OCI-LY7 (cell line): Measurements from ENCODE around the gene YOD1. TPM values are rescaled to one million over a fixed set of nuclear protein-coding genes. Genes with fewer than 3 reads are reported as not detected.

Experiments used
- BruUV-seq: library from RNA; stranded (reverse); fragments of 400-500 nt; replicated peaks from 2 replicates; lab custom pipeline; 2021; lab: Mats Ljungman, UMichigan
- CTCF ChIA-PET: fragments of 300-600 bp; sonication (Branson Sonifier 250); formaldehyde crosslinking; loops from one replicate; lab custom pipeline; 2022; ENCODE audit warnings: antibody characterized with exemption; ENCODE audit not compliant: unreplicated experiment; lab: Charles Lee
- POLR2A ChIA-PET: fragments of 300-600 bp; sonication (Branson Sonifier 250); formaldehyde crosslinking; loops from one replicate; lab custom pipeline; 2022; ENCODE audit warnings: antibody characterized with exemption; lab: Charles Lee
- DNase-seq: peaks from one replicate; pipeline ENCODE4 v3.0.0-alpha.2; 2015; ENCODE audit warnings: low spot score
- H2AFZ ChIP-seq: fragments of 200-600 bp; sonication (generic), shearing (Covaris generic); 2 replicates; pipeline ENCODE4 v1.6.1; 2014; ENCODE audit warnings: mild to moderate bottlenecking, antibody characterized with exemption, low read length, moderate library complexity
- H3K27ac ChIP-seq: fragments of 200-600 bp; sonication (generic); 2 replicates; pipeline ENCODE4 v1.5.1; 2014; ENCODE audit warnings: mixed run types, low read depth, mild to moderate bottlenecking, moderate library complexity, low read length, inconsistent platforms; ENCODE audit not compliant: poor library complexity, severe bottlenecking
- H3K36me3 ChIP-seq: fragments of 200-600 bp; sonication (generic); 2 replicates; pipeline ENCODE4 v1.6.1; 2014; ENCODE audit warnings: mild to moderate bottlenecking, antibody characterized with exemption, low read length, moderate library complexity, mixed read lengths; ENCODE audit not compliant: insufficient read depth
- H3K4me1 ChIP-seq: fragments of 200-600 bp; sonication (generic); 2 replicates; pipeline ENCODE4 v1.5.1; 2014; ENCODE audit warnings: mild to moderate bottlenecking, low read length; ENCODE audit not compliant: insufficient read depth, poor library complexity, severe bottlenecking
- H3K4me2 ChIP-seq: fragments of 200-600 bp; sonication (generic); 2 replicates; pipeline ENCODE4 v1.6.1; 2014; ENCODE audit warnings: mild to moderate bottlenecking, low read length
- H3K4me3 ChIP-seq: fragments of 200-600 bp; sonication (generic); 2 replicates; pipeline ENCODE4 v1.5.1; 2014; ENCODE audit warnings: mild to moderate bottlenecking, low read depth, low read length; ENCODE audit not compliant: poor library complexity, severe bottlenecking
- H3K79me2 ChIP-seq: fragments of 200-600 bp; sonication (generic); 2 replicates; pipeline ENCODE4 v1.6.1; 2016; ENCODE audit warnings: low read depth, mild to moderate bottlenecking, low read length, moderate library complexity, mixed read lengths; ENCODE audit not compliant: insufficient read depth
- H3K9me2 ChIP-seq: fragments of 200-600 bp; sonication (generic); 2 replicates; pipeline ENCODE4 v1.6.1; 2016; ENCODE audit warnings: mild to moderate bottlenecking, low read length, mixed read lengths; ENCODE audit not compliant: insufficient read depth
- H3K9me3 ChIP-seq: fragments of 200-600 bp; sonication (generic); 2 replicates; pipeline ENCODE4 v1.6.1; 2014; ENCODE audit warnings: mild to moderate bottlenecking, mixed run types, low read length, mixed read lengths
- H4K20me1 ChIP-seq: fragments of 200-600 bp; sonication (generic); 2 replicates; pipeline ENCODE4 v1.6.1; 2014; ENCODE audit warnings: mild to moderate bottlenecking, antibody characterized with exemption, low read length, moderate library complexity, mixed read lengths; ENCODE audit not compliant: insufficient read depth
- CTCF ChIP-seq: fragments of 200-600 bp; sonication (generic); conservative IDR thresholded peaks from 2 replicates; pipeline ENCODE4 v1.5.1; 2014; ENCODE audit warnings: mild to moderate bottlenecking, antibody characterized with exemption, low read length, moderate library complexity, mixed read lengths
- EZH2phosphoT487 ChIP-seq: fragments of 200-600 bp; sonication (generic); IDR thresholded peaks from 2 replicates; pipeline ENCODE4 v1.6.1; 2018; ENCODE audit warnings: low read depth, borderline replicate concordance, mild to moderate bottlenecking, mixed run types, antibody characterized with exemption, low read length, moderate library complexity, mixed read lengths
- intact Hi-C: fragments of 100-400 bp; cut with micrococcal nuclease; formaldehyde crosslinking; loops from one replicate; pipeline ENCODE4 v1.10.0; 2022; ENCODE audit not compliant: unreplicated experiment
- total RNA-seq, 2 experiments: library from RNA; depleted of rRNA in 1 of 2; stranded (reverse); fragments of >200 nt in 1 of 2; shearing (Covaris generic) in 1 of 2; gene quantifications; 2 replicates each; pipeline ENCODE4 v1.2.3, GENCODE V29; 2014 to 2022

The YOD1 gene
- total RNA-seq, 2 experiments from 2014 or later, result 16.2 to 16.5 TPM

DNA sequence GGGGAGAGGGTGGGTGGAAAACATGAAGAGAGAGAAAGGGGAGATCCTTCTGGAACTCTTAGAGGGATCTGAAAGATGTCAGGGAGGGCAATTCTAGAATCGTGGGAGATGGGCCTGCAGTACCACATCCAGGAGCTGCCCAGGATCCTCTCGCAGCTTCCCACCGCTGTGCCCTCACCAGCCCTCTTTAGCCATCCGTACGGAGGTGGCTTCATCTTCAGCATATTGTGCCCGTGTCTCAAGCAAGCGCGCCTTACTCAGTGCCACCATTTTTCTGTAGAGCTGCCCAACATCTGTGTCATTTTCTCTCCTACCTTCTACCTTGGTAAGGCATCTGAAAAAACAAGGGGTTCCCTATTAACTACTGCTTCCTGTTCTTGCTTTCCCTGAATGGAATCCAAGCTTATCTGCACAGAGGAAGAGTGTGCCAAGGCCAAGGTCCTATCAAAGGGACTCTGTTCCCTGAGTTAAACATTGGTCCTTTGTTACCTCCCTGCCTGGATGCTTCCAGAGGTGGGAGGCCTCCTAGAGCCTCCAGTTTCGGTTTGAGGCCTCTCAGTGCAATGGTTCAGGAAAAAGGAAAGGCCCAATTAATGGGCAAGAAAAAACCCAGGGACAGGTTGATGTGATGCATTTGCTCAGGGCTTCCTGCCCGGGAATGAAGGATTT is 41.7 kb downstream of the YOD1 start:
- Histone ChIP-seq H3K36me3 (no peaks in the 10 kb centered on the region), H3K4me3 (no peak overlapping the region), H3K9me3 (no peaks in the 10 kb centered on the region), H3K4me2 (no peak overlapping the region), H2AFZ (no peak overlapping the region), H3K4me1 (no peaks in the 10 kb centered on the region), H3K27ac (no peak overlapping the region), H3K9me2 (no peaks in the 10 kb centered on the region), H3K79me2 (no peaks in the 10 kb centered on the region), H4K20me1 (no peaks in the 10 kb centered on the region)
- TF ChIP-seq CTCF, result no peak
- no peak for TF ChIP-seq EZH2phosphoT487
- ChIA-PET CTCF (no interaction called here), POLR2A (no interaction called here)
- BruUV-seq, result no TSS peak
- no peak for DNase-seq
- intact Hi-C loops, result loop anchor here (10.0 kb wide), 1 partner anchor 65 kb away; no protein-coding TSS in a partner anchor

GRCh38 chr1:207007352-207008033 is 43.5 kb downstream of the YOD1 start:
- CTCF ChIA-PET, result no interaction called here
- BruUV-seq, result no TSS peak
- POLR2A ChIA-PET, result interaction anchor here (0.5 to 1.2 kb wide), 2 partner anchors 16 to 85 kb away, joined by 3 to 5 read pairs; no protein-coding TSS in a partner anchor
- Histone ChIP-seq H3K36me3 (no peaks in the 10 kb centered on the region), H3K27ac (no peak overlapping the region), H2AFZ (no peak overlapping the region), H3K4me3 (no peak overlapping the region), H3K9me3 (no peaks in the 10 kb centered on the region), H3K4me2 (no peak overlapping the region), H3K4me1 (no peaks in the 10 kb centered on the region), H3K9me2 (no peaks in the 10 kb centered on the region), H4K20me1 (no peaks in the 10 kb centered on the region), H3K79me2 (no peaks in the 10 kb centered on the region)
- TF ChIP-seq EZH2phosphoT487, result no peak
- intact Hi-C loops, result loop anchor here (10.0 kb wide), 1 partner anchor 67 kb away; no protein-coding TSS in a partner anchor
- no peak for DNase-seq

- BruUV-seq, result no TSS peak
- H2AFZ ChIP-seq, result no peak overlapping the region
- no peaks in the 10 kb centered on the region for H3K4me1 ChIP-seq
- H3K79me2 ChIP-seq, result no peaks in the 10 kb centered on the region
- DNase-seq, result no peak
- POLR2A ChIA-PET, result interaction anchor here (0.5 to 1.2 kb wide), 4 partner anchors 16 to 85 kb away, joined by 3 to 5 read pairs (median 4); partner anchors contain the start of gene C1orf116
- no peaks in the 10 kb centered on the region for H3K9me2 ChIP-seq
- no peaks in the 10 kb centered on the region for H4K20me1 ChIP-seq
- no peaks in the 10 kb centered on the region for H3K9me3 ChIP-seq
- TF ChIP-seq EZH2phosphoT487, result no peak
- no peak for TF ChIP-seq CTCF
- no peaks in the 10 kb centered on the region for H3K36me3 ChIP-seq
- no peak overlapping the region for H3K4me2 ChIP-seq
- no peak overlapping the region for H3K27ac ChIP-seq
- no peak overlapping the region for H3K4me3 ChIP-seq
- CTCF ChIA-PET, result no interaction called here
- intact Hi-C loops, result loop anchor here (10.0 kb wide), 1 partner anchor 68 kb away; no protein-coding TSS in a partner anchor
Observed at GRCh38 chr1:207006914-207007313, 44.1 kb downstream of the YOD1 start.
